Measurements from ENCODE around the gene BRAF. TPM values are rescaled to one million over a fixed set of nuclear protein-coding genes. Genes with fewer than 3 reads are reported as not detected.

Gene BRAF
- total RNA-seq, 2 experiments from 2014 or later: 49.9 to 57.8 TPM

- H3K4me1 ChIP-seq (ENCODE audit: insufficient read depth, low read length): no peaks in the 10 kb centered on the region
- CTCF ChIA-PET: no interaction called here
- H3K36me3 Mint-ChIP-seq (ENCODE audit: low read depth): peaks cover 71% of the 10 kb centered on the region
- no peak for ATAC-seq (ENCODE audit: poor library complexity)
- no peaks in the 10 kb centered on the region for H3K9me3 ChIP-seq (ENCODE audit: control insufficient read depth in 1 of 2, insufficient read depth in 1 of 2, low read length in 2 of 2)
- H3K27me3 Mint-ChIP-seq: no peaks in the 10 kb centered on the region
- no peaks in the 10 kb centered on the region for H3K9me3 Mint-ChIP-seq
- no peak overlapping the region for H3K27ac Mint-ChIP-seq
- no peaks in the 10 kb centered on the region for H3K27me3 ChIP-seq (ENCODE audit: control insufficient read depth in 1 of 2, insufficient read depth in 2 of 2, low read length in 2 of 2)
- peaks cover 69% of the 10 kb centered on the region for H3K36me3 ChIP-seq (ENCODE audit: insufficient read depth, low read length)
- intact Hi-C loops (cut with DNase I, micrococcal nuclease): no loop called here
- H3K4me3 ChIP-seq (ENCODE audit: low read length): no peak overlapping the region
- no peak for TF ChIP-seq CTCF (IDR thresholded peaks at IDR 0.05)
- no peaks in the 10 kb centered on the region for H3K4me1 Mint-ChIP-seq (ENCODE audit: low read depth)
- no peak overlapping the region for H3K27ac ChIP-seq (ENCODE audit: low read depth in 1 of 2, low read length in 2 of 2)
- POLR2A ChIA-PET: no interaction called here
- no peak for DNase-seq
- H3K4me3 Mint-ChIP-seq: no peak overlapping the region
Measured at GRCh38 chr7:140683657-140684056, 241.1 kb downstream of the BRAF start.

GRCh38 chr7:140681766-140682165 lies 243.0 kb downstream of the BRAF start:
- no peak overlapping the region for H3K27ac Mint-ChIP-seq
- H3K4me1 Mint-ChIP-seq (ENCODE audit: low read depth): no peaks in the 10 kb centered on the region
- no peaks in the 10 kb centered on the region for H3K9me3 Mint-ChIP-seq
- ChIA-PET POLR2A (interaction anchor here (0.6 kb wide), 1 partner anchor 133 kb away, joined by 3 read pairs; no protein-coding TSS in a partner anchor), CTCF (no interaction called here)
- Histone ChIP-seq H3K4me3 (ENCODE audit: low read length) (no peak overlapping the region), H3K36me3 (ENCODE audit: insufficient read depth, low read length) (peaks cover 53% of the 10 kb centered on the region), H3K4me1 (ENCODE audit: insufficient read depth, low read length) (peaks cover under 1% of the 10 kb centered on the region), H3K27me3 (ENCODE audit: control insufficient read depth in 1 of 2, insufficient read depth in 2 of 2, low read length in 2 of 2) (no peaks in the 10 kb centered on the region), H3K27ac (ENCODE audit: low read depth in 1 of 2, low read length in 2 of 2) (no peak overlapping the region), H3K9me3 (ENCODE audit: control insufficient read depth in 1 of 2, insufficient read depth in 1 of 2, low read length in 2 of 2) (no peaks in the 10 kb centered on the region)
- intact Hi-C loops (cut with DNase I, micrococcal nuclease): no loop called here
- H3K4me3 Mint-ChIP-seq: no peak overlapping the region
- peaks cover 80% of the 10 kb centered on the region for H3K36me3 Mint-ChIP-seq (ENCODE audit: low read depth)
- no peak for DNase-seq
- TF ChIP-seq CTCF (IDR thresholded peaks at IDR 0.05): no peak
- H3K27me3 Mint-ChIP-seq: no peaks in the 10 kb centered on the region
- no peak for ATAC-seq (ENCODE audit: poor library complexity)

- POLR2A ChIA-PET: no interaction called here
- no peak for TF ChIP-seq CTCF (IDR thresholded peaks at IDR 0.05)
- Histone ChIP-seq H3K27ac (ENCODE audit: low read depth in 1 of 2, low read length in 2 of 2) (no peak overlapping the region), H3K9me3 (ENCODE audit: control insufficient read depth in 1 of 2, insufficient read depth in 1 of 2, low read length in 2 of 2) (no peaks in the 10 kb centered on the region), H3K27me3 (ENCODE audit: control insufficient read depth in 1 of 2, insufficient read depth in 2 of 2, low read length in 2 of 2) (no peaks in the 10 kb centered on the region), H3K4me3 (ENCODE audit: low read length) (no peak overlapping the region), H3K4me1 (ENCODE audit: insufficient read depth, low read length) (peaks cover 3% of the 10 kb centered on the region), H3K36me3 (ENCODE audit: insufficient read depth, low read length) (peaks cover 56% of the 10 kb centered on the region)
- CTCF ChIA-PET: no interaction called here
- H3K36me3 Mint-ChIP-seq (ENCODE audit: low read depth): peaks cover 83% of the 10 kb centered on the region
- H3K4me3 Mint-ChIP-seq: no peak overlapping the region
- intact Hi-C loops (cut with DNase I, micrococcal nuclease): no loop called here
- H3K9me3 Mint-ChIP-seq: no peaks in the 10 kb centered on the region
- H3K27me3 Mint-ChIP-seq: no peaks in the 10 kb centered on the region
- DNase-seq (no peak), ATAC-seq (ENCODE audit: poor library complexity) (no peak)
- peaks cover under 1% of the 10 kb centered on the region for H3K4me1 Mint-ChIP-seq (ENCODE audit: low read depth)
- H3K27ac Mint-ChIP-seq: no peak overlapping the region
Measured at GRCh38 chr7:140680886-140681285, 243.8 kb downstream of the BRAF start.

All from CD4-positive, alpha-beta T cell (primary cell).